DMS153 treated with DMSO at 0.1 percent for 48 hours (cell line): ENCODE measurements around the gene GNA14.
"Not testable (repeated sequence)": the region's sequence is repeated elsewhere in the genome, so short reads cannot be mapped to it uniquely, and the experiment has no call there.

Experiments used
- DNase-seq: peaks from one replicate; lab custom pipeline; 2025; ENCODE audit not compliant: unreplicated experiment; lab: John Stamatoyannopoulos, UW

The GNA14 gene

GRCh38 chr9:77648234-77649108 lies at the start of gene GNA14:
GNA14 (minus strand) TSS chr9:77648322; CDS start chr9:77647793, 529 bp downstream.
- DNase-seq, result peak; percentile 46

GRCh38 chr9:77697238-77697984 lies 49.3 kb upstream of the GNA14 start:
- DNase-seq, result no peak

- DNase-seq, result not testable (repeated sequence)
Observed at GRCh38 chr9:77690723-77691122, 42.6 kb upstream of the GNA14 start.

GRCh38 chr9:77690119-77690518 lies 42.0 kb upstream of the GNA14 start:
- DNase-seq, result not testable (repeated sequence)

- DNase-seq, result not testable (repeated sequence)
Observed at GRCh38 chr9:77687737-77688136, 39.6 kb upstream of the GNA14 start.

GRCh38 chr9:77680581-77680980 lies 32.5 kb upstream of the GNA14 start:
- no peak for DNase-seq

- no peak for DNase-seq
Observed at GRCh38 chr9:77679661-77680368, 31.7 kb upstream of the GNA14 start.

- DNase-seq, result no peak
Observed at GRCh38 chr9:77679088-77679487, 31.0 kb upstream of the GNA14 start.

GRCh38 chr9:77677957-77678535 lies 29.9 kb upstream of the GNA14 start:
- no peak for DNase-seq

- DNase-seq, result no peak
Observed at GRCh38 chr9:77677397-77677796, 29.3 kb upstream of the GNA14 start.

- no peak for DNase-seq
Observed at GRCh38 chr9:77673941-77674791, 26.0 kb upstream of the GNA14 start.

GRCh38 chr9:77672183-77672582 lies 24.1 kb upstream of the GNA14 start:
- DNase-seq, result no peak

GRCh38 chr9:77667151-77667550 lies 19.0 kb upstream of the GNA14 start:
- DNase-seq, result no peak

GRCh38 chr9:77663754-77664153 lies 15.6 kb upstream of the GNA14 start:
- peak; percentile 25 for DNase-seq

GRCh38 chr9:77661566-77662085 lies 13.5 kb upstream of the GNA14 start:
- DNase-seq, result no peak

GRCh38 chr9:77659926-77660325 lies 11.8 kb upstream of the GNA14 start:
- no peak for DNase-seq

GRCh38 chr9:77651203-77651602 lies 3.1 kb upstream of the GNA14 start:
- no peak for DNase-seq

GRCh38 chr9:77649109-77649812 lies 1.1 kb upstream of the GNA14 start:
- DNase-seq, result no peak
